ENCODE data around the gene MRPL24. TPM values are rescaled to one million over a fixed set of nuclear protein-coding genes. Genes with fewer than 3 reads are reported as not detected.

Gene MRPL24
- total and polyA plus RNA-seq, 9 of the 15 experiments (the other 6 are each of a cell fraction or from before 2014, with no cell fraction given) = 74.3 to 267 (median 113) TPM

- no peak for TF ChIP-seq BCLAF1 (IDR thresholded peaks at IDR 0.05; ENCODE audit: borderline replicate concordance in 1 of 2, control insufficient read depth in 1 of 2, low read depth in 2 of 2, low read length in 1 of 2)
- TF ChIP-seq ZNF239 (CRISPR knock-in tag; IDR thresholded peaks at IDR 0.05) = no peak
- peak; percentile 10; the same call in 1 of the 2 replicates for TF ChIP-seq ZNF592 (IDR thresholded peaks at IDR 0.05)
- TF ChIP-seq CREBBP (IDR thresholded peaks at IDR 0.05; ENCODE audit: low read depth, low read length) = no peak
- TF ChIP-seq HEY1 (CRISPR knock-in tag; IDR thresholded peaks at IDR 0.05; ENCODE audit: borderline replicate concordance) = no peak
- no peak for TF ChIP-seq ZNF253 (CRISPR knock-in tag; conservative IDR thresholded peaks at IDR 0.05)
- TF ChIP-seq BHLHE40 (IDR thresholded peaks at IDR 0.05; ENCODE audit: low read length) = peak; percentile 25; the same call in 1 of the 2 replicates
- TF ChIP-seq HNRNPH1 (optimal IDR thresholded peaks at IDR 0.05; ENCODE audit: low read depth, low read length) = no peak
- TF ChIP-seq HMBOX1 (IDR thresholded peaks at IDR 0.05) = 0 out of 2 replicates have a peak, but pooled peaks have one; percentile 24
- no peak; the same call in 1 of the 2 replicates for TF ChIP-seq EGR1 (conservative IDR thresholded peaks at IDR 0.05)
- TF ChIP-seq U2AF1 (optimal IDR thresholded peaks at IDR 0.05; ENCODE audit: low read depth, low read length) = no peak
- TF ChIP-seq NRF1 (conservative IDR thresholded peaks at IDR 0.05 in 1 of 2, IDR thresholded peaks at IDR 0.05 in 1 of 2) = peak; percentile 54 to 64
- peak in 1 of 2 experiments; percentile 68; a peak in 2 of 4 replicates for TF ChIP-seq RCOR1 (IDR thresholded peaks at IDR 0.05; ENCODE audit: borderline replicate concordance in 1 of 2, low read depth in 2 of 2, low read length in 2 of 2)
- no peak for TF ChIP-seq PCBP2 (IDR thresholded peaks at IDR 0.05; ENCODE audit: low read depth, low read length, poor library complexity, severe bottlenecking)
- no peak for TF ChIP-seq POLR3A (IDR thresholded peaks at IDR 0.05; ENCODE audit: borderline replicate concordance, extremely low read depth, insufficient read depth, insufficient read length)
- TF ChIP-seq U2AF2 (optimal IDR thresholded peaks at IDR 0.05; ENCODE audit: low read depth, low read length) = no peak
- peak; percentile 94 to 98 for TF ChIP-seq RAD21 (CRISPR knock-in tag; conservative IDR thresholded peaks at IDR 0.05 in 1 of 2, IDR thresholded peaks at IDR 0.05 in 1 of 2)
- no peak for TF ChIP-seq LARP7 (IDR thresholded peaks at IDR 0.05)
Observed at GRCh38 chr1:156689035-156689952, 51.6 kb downstream of the MRPL24 start (continued).
